Activated CD8-positive, alpha-beta memory T cell treated with anti-CD3 and anti-CD28 coated beads, Interleukin-2, amount 50 U/mL, for 24 hours (primary cell): ENCODE results near the gene BCL2.
"Not testable (repeated sequence)": the region's sequence is repeated elsewhere in the genome, so short reads cannot be mapped to it uniquely, and the experiment has no call there.

ENCODE experiments used
- DNase-seq: peaks from one replicate; pipeline ENCODE4 v3.0.0-alpha.2; 2020; ENCODE audit errors: extremely low read depth

BCL2 gene

DNA sequence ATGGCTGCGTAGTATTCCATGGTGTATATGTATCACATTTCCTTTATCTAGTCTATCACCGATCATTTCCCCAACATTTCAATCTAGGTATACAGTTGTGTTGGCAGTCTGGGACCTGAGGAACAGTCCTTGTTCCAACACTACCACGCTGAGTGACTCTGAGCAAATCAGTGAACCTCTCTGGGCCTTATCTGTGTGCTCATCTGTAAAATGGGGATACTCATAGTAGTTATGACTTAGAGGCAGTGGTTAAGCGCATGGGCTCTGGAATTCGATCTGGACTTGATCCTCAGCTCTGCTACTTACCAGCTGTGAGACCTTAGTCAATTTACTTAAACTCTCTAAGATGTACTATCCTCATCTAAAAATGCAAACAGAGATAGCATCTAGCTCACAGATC, 85.1 kb downstream of the BCL2 start:
- no peak for DNase-seq

DNA sequence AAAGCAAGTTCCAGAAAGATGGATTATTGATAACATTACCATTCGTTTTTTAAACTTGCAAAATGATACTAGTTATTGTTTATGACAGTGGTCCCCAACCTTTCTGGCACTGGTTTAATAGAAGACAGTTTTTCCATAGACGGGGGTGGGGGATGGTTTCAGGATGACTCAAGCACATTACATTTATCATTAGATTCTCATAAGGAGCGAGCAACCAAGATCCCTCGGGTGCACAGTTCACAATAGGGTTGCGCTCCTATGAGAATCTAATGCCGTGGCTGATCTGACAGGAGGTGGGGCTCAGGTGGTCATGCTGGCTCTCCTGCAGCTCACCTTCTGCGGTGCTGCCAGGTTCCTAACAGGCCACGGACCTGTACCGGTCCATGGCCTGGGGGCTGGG, 86.2 kb downstream of the BCL2 start:
- no peak for DNase-seq

- DNase-seq, result no peak
Observed at GRCh38 chr18:63232826-63233225, 86.7 kb downstream of the BCL2 start.

GRCh38 chr18:63229971-63230370, 89.6 kb downstream of the BCL2 start:
- no peak for DNase-seq

- no peak for DNase-seq
Observed at GRCh38 chr18:63225434-63225833, 94.1 kb downstream of the BCL2 start.

DNA sequence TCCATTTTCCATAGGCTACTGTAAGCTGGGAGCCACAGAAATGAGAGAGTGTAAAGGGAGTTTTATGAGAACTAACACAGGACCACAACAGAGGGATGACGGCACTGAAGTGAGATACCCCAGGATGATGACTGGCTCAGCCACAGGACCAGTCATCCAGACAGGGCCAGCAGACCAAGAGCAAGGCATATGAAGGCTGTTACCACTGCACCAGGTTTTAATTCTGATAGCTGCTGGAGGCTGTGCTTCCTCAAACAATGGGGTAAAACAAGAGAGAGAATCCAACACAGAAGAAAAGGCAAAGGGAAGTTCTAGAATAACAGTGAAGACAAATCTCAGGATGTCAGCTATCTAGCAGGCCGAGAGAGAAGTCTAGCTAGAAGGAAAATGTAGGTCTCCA, 94.9 kb downstream of the BCL2 start:
- no peak for DNase-seq

DNA sequence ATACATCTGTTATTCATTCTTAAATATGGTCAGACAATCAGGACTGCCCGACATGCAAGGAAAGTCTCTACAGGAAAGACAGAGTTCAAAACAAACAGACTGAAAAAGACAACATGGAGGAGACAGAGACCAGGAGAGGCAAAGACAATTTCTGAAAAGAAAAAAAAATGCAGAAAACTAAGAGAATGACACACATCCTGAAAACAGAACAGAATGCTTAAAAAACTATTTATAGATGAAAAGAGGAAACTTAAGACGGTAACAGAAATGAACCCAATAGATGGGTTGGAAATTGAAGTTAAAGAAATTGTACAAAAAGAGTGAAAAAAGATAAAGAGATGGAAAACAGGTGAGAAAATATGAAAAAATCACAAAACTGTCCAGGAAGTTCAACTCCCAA, 95.7 kb downstream of the BCL2 start:
- no peak for DNase-seq

DNA sequence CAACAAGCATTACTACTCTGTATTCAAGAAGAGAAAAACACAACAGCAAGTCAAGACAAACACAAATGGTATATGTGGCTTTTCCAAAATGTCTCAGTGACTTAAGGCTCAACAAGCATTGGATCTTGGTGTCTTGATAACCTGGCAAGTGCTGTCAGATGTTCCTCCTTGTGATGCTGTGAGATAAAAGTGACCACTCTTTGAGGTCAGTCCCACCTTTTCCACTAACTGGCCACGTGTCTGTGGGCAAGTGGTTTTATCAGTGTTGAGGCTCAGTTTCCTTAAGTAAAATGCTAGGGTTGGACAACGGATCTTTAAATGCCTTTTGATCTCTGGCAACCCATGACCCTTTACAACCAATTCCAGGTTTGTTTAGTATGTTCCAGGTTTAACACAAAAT, 98.7 kb downstream of the BCL2 start:
- no peak for DNase-seq

DNA sequence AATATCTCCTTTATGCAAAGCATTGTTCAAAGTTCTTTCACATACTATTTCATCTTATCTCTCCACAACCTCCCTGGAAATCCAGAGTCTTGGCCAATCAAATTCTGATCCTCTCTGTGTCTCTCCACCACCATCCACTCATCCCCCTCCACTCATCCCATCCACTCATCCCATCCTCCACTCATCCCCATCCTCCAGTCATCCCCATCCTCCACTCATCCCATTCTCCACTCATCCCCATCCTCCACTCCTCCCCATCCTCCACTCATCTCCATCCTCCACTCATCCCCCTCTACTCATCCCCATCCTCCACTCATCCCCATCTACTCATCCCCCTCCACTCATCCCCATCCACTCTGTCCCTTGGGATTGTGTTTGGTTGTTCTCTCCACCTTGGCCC, 101.1 kb downstream of the BCL2 start:
- no peak for DNase-seq

DNA sequence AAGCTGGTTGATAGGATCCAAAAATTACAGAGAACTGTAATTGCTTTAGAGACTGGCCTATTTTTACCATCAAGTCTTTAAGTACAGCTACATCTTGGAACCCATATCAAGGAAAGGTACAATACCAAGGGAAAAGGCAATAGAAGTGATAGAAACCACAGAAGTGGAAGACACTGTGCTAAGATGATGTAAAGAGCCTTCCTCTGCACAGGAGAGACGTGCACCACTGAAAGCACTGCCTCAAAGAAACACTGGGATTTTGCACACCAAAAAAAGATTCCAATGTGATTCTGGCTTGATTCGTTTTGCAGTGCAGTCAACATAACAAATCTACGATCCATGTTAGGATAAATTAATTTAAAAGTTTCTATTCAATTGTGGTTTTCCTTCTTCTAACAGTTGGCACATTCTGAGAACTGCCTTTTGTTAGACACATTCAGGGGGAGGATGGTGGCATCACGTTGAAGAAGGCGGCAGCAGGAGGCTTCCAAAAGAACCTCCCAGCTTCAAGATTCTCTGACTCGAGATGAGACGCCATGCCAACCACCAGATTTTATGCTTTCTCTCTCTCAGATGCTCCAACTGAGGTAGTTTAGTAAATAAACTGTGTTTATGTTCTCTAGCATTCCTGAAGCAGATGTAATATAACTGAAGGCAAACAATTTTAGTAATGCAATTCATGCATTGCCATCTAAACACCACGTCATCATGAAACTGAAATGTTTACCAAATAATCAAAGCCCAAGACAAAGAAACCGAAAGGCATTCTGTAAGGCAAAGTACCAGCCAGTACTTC, 102.9 kb downstream of the BCL2 start:
- DNase-seq, result no peak

DNA sequence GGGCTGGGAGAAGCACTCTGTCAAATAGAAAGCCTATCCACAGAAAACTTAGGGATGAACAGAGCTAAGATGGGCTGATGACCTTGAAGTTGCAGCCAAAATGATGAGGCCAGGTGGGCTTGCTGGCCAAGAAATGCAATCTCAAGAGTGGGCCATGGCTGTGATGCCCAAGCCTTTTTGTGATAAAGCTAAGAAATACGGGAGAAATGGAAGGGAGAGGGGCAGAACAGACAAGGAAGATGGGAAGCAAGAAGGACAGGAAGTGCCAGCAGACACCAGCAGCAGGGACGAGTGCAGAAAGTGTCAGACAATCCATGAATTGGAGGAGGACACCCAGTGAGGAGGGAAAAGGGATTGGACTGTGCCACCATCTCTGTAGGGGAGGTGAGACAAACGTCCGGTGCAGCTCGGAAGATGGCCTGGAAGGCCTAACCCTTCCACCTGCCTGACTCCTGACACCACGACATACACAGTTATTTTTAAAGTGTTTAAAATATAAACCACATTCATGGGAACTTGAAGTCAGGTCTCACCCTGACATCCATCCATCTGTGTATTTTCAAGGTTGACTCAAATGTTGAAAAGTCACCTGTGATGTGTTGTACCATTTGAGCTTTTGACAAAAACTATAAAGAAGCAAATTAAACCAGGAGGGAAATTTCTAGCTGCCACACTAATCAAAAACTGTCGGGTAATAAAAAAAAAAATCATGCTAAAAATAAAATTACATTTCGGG, 105.5 kb downstream of the BCL2 start:
- DNase-seq, result no peak

DNA sequence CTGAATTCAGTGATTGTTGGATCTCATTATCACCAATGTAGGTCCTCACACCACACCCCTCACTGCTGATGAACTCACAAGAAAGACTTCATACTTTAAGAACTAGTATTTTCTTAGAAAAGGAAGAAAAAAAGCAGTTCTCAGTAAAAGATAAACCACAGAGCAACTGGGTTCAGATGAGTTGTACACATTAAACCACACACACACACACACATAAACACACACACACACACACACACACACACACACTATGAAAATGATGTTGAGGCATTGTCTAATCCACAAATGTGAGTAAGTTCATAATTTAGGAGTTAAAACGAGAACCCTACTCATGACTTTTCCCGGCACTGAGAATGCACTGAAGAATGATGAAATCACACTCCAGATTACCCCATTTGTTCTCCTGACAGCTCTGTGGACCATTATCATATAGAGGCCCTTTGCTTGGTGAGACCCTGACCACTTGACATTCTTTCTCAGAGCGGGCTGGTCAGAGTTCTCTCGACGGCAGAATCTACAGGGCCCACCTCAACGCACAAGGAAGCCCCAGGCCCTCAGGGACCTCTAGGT, 106.2 kb downstream of the BCL2 start:
- DNase-seq, result no peak

- DNase-seq, result no peak
Observed at GRCh38 chr18:63210521-63210920, 109.0 kb downstream of the BCL2 start.

DNA sequence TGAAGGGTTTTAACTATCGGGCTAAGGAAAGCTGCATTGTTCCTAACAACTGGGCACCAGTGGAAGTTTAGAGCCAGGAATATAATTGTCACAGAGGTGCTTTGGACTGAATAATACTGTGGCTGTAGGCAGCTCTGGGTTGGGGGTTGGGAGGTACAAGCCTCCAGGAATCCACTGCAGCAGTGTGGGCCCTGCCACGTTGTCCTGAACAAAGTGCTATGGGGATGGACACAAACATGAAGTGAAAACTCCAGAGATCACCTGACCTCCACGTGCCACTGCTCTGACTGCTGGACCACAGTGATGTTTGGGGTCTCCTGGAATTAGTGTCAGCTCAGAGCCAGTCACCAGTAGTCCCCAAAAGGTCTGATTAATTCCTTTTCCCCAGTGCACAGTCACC, 110.9 kb downstream of the BCL2 start:
- no peak for DNase-seq

- DNase-seq, result no peak
Observed at GRCh38 chr18:63207835-63208234, 111.7 kb downstream of the BCL2 start.

DNA sequence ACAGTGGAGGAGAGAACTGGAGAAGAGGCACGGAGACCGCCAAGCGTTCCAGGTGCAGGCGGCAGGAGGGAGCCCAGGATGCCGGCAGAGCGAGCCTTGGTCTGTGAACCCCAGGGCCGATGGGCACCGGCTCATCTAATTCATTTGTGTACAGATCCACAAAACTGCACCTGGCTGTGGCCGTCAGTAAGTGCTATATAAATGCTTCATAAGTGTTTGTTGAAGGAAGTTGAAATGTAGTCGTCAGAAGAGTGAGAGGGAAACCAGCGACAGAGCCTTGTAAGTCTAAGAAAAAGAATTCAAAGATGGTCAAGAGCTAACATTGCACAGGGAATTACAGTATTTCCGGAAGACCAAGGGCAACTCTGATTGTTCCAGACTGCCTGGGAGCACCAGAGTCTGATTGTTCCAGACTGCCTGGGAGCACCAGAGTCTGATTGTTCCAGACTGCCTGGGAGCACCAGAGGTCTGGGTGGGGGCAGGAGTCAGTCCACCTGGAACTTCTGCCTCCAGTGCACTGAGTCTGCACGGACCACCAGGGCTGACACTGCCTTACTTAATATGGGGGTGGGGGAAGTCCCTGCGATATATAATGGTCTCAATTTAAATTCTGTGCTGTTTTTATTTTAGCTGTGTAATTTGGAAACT, 112.3 kb downstream of the BCL2 start:
- no peak for DNase-seq

- DNase-seq, result no peak
Observed at GRCh38 chr18:63206433-63207142, 113.0 kb downstream of the BCL2 start.

DNA sequence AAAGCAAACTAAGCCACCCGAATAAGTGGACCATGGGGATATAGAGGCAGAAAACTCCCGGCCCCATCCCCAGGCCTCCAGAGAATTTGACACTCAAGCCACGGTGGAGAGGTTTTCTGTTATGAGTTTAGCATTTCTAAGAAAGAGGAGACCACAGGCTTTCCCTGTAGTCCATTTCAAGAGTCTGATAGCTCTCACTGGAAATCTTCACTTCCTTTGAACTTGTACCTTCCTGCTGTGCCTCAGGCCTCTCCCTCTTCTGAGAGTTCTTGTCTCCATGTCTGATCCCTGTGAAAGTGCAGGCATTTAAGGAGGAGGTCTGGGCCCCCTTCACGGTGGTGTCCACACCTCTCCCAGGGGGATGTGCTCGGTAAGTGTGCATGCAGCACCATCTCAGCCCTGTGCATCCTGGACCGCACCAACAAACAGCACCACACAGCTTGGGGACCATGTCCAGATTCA, 113.7 kb downstream of the BCL2 start:
- no peak for DNase-seq

GRCh38 chr18:63203497-63203896, 116.1 kb downstream of the BCL2 start:
- DNase-seq, result no peak

DNA sequence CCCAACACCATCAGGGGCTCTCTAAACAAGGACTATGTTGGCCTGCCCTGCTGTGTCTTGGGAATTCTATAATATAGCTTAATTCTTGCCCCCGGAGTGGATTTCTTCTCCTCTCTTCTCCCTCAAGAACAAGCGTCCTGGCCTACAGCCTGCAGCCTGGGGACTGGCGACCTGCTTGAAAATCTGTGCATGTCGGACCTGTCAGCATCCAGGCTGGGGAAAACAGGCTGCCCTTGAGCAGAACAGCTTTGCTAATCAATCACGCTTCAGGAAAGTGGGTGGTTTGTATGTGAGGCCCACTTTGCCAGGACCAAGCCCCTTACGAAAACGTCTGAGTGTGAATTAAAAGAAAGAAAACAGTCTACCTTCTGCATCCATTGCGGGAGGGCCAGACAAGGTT, 116.7 kb downstream of the BCL2 start:
- no peak for DNase-seq

DNA sequence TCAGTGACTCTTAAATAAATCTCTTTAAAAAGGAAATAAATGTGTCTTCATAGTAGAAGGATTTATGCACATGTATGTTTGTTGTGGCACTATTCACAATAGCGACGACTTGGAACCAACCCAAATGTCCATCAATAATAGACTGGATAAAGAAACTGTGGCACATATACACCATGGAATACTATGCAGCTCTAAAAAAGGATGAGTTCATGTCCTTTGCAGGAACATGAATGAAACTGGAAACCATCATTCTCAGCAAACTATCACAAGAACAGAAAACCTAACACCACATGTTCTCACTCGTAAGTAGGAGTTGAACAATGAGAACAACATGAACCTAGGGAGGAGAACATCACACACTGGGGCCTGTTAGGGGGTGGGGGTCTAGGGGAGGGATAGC, 118.1 kb downstream of the BCL2 start:
- DNase-seq, result not testable (repeated sequence)

- DNase-seq, result no peak
Observed at GRCh38 chr18:63199743-63200241, 119.8 kb downstream of the BCL2 start.
